LNCAP (cell line): Measurements from ENCODE around the gene CRMP1.

Experiments
- TF ChIP-seq, protein P1 (sequence below): fragments of 450-650 bp; IDR thresholded peaks from 2 replicates; pipeline ENCODE4 v1.5.1; 2017; ENCODE audit warnings: mild to moderate bottlenecking

Gene CRMP1

DNA sequence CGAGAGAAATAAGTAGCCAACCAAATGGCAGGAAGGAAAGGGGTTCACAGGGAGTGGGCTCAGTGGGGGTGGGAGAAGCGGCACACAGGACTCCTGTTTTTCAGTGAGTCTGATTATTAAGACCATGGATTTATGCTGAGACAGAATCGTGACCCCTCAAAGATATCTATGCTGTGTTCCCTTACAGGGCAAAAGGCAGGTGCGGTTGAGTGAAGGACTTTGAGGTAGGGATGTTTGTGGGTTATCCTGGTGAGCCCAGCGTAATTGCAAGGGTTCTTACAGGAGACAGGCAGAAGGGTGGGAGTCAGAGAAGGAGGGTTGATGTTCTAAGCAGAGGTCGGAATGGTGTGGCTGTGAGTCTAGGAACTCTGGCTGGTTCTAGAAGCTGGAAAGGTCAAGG lies 108.9 kb downstream of the CRMP1 start:
- TF ChIP-seq, protein P1, sequence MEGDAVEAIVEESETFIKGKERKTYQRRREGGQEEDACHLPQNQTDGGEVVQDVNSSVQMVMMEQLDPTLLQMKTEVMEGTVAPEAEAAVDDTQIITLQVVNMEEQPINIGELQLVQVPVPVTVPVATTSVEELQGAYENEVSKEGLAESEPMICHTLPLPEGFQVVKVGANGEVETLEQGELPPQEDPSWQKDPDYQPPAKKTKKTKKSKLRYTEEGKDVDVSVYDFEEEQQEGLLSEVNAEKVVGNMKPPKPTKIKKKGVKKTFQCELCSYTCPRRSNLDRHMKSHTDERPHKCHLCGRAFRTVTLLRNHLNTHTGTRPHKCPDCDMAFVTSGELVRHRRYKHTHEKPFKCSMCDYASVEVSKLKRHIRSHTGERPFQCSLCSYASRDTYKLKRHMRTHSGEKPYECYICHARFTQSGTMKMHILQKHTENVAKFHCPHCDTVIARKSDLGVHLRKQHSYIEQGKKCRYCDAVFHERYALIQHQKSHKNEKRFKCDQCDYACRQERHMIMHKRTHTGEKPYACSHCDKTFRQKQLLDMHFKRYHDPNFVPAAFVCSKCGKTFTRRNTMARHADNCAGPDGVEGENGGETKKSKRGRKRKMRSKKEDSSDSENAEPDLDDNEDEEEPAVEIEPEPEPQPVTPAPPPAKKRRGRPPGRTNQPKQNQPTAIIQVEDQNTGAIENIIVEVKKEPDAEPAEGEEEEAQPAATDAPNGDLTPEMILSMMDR = no peak

DNA sequence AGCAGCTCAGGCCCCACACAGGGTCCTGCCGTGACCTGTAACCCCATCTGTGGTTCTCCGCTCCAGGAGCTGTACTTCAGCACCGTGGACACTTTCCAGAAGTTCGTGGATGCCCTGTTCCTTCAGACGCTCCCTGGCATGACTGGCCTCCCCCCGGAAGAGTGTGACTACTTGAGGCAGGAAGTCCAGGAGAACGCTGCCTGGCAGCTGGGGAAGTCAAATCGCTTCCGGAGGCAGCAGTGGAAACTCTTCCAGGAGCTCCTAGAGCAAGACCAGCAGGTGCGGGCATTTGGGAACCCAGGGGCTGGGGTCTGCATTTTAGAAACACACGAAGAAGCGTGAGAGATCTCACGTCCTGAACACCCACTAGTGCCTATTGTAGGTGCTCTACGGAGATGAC lies 109.4 kb downstream of the CRMP1 start:
- TF ChIP-seq, protein P1 = no peak

DNA sequence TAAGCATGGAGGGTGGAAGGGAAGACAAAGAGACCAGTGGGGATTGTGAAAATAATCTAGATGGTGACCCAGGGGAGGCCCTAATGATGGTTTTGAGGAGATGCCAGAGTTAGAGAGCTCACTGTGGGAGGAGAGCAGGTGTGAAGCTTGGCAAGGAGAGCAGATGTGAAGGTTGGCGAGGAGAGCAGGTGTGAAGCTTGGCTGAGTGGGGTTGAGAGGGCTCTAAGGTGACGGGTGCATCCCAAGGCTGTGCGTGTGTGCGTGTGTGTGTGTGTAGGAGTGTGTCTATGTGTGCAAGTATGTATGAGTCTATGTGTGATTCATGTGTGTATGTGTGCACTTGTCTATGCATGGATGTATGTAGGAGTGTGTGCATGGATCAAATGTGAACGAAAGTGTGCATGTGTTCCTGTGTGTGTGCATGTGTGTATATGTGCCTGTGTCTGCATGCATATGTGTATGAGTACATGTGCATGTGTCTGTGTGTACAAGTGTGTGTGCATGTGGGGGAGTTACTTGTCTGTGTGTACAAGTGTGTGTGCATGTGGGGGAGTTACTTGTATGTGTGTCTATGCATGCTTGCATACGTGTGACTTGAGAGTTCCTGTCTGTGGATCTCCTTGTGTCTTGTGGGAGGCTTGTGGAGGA lies 109.9 kb downstream of the CRMP1 start:
- TF ChIP-seq, protein P1 = no peak

DNA sequence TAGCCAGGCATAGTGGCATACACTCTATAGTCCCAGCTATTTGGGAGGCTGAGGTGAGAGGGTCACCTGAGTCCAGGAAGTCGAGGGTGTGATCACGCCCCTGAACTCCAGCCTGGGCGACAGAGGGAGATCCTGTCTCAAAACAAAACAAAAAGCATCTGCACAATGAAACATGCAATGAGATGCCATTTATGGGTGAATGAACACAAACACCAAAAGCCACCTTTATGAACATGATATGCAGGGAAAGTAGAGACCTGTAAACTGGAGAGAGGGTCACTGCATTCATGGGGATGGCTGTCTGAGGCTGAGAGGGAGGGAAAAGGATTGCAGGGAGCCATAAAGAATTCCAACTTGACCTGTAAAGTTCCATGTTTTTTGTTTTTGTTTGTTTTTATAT lies 111.2 kb downstream of the CRMP1 start:
- TF ChIP-seq, protein P1 = no peak

DNA sequence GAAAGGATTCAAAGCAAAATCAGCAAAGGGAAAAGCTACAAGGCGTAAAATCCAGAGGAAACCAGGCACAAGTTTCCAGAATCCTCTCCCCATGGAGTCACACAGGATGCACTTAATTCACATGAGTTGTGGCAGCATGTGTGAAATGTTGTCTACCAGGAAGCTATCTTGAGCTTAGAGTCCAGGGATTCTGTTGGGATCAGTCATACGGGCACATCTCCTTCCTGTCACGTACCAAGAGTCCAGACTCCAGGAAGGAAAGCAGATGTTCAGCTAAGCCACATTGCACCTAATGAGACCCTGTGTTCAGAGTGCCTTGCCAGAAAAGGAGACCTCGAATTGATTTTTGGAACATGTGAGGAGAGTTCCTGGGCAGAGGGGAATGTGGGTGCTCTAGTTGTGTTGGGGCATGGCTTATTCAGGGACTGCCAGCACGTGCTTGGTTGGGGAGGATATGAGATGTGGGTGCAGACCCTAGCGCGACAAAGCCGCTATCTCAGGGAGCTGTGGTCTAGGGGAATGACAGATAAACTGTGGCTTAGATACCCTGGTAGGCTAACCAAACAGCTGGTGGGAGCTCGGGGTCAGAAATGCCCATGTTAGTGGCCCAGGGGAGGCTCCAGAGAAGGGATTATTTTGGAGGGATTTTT lies 111.9 kb downstream of the CRMP1 start:
- TF ChIP-seq, protein P1 = no peak

DNA sequence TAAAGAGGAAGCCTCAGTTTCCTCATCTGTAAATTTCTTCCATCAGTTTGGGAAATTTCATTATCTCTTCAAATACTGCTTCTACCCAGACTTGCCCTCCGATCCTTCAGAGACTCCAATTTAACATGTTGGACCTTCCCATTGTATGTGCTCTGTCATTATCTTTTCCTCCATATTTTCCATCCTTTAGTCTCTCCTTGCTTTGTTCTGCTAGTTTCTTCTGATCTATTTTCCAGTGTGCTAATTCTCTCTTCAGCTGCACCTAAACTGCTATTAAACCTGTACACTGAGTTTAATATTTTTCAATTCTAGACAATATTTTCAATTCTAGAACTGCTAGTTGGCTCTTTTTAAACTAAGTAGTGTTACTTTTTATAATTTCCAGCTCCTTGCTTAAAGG lies 116.4 kb downstream of the CRMP1 start:
- TF ChIP-seq, protein P1 = no peak

DNA sequence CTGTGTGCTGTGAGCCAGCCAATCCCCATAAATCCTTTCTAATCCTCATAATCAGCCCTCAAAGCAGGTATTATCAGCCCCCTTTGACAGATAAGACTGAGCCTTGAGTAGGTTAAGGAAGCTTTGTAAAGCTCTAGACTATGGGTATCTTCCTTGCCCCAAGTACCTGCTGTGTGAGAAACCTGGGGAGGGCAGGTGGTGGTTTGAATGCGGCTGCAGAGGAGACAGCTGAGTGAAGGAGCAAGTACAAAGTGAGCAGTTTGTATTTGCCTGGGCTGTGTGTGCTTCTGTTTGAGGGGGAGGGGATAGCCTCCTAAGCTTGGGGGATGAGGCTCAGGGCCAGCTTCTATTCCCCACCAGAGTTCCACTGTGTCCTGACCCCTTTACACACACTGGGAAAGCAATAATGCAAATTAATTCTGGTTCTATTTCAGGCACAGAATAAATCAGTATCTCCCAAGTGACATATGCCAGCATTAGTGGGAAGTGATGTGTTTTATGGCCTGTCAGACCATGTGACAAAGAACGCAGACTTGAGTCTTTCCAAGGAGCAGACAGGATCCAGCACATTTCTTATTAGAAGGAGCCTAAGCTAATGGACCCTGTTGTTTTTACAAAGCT lies 118.4 kb downstream of the CRMP1 start:
- TF ChIP-seq, protein P1 = no peak
